Bone marrow (tissue), 2 donors: Measurements from ENCODE around the gene TSSC4.

Source experiments
- DNase-seq, 2 donors: peaks; one replicate each; lab custom pipeline; 2025; lab: John Stamatoyannopoulos, UW

The TSSC4 gene

DNA sequence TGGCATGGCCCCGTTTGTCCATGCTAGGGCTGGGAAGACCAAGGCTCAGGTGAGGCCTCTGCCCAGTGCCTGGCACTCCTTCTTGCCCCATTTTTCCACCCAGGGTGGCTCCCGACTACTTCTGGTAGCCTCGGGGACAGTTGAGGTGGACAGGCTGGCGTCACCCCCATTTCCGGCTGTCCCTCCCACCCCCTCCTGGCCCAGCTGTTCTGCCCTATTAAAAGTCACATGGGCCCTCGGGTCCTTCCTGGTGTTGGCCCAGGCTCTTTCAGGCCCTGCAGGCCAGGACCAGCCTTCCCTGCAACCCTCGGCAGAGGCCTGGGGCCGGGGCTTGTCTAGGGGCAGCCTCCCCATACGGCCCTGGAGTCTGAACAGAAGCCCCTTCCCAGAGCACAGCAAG, 14.0 kb upstream of the TSSC4 start:
- no peak for DNase-seq

DNA sequence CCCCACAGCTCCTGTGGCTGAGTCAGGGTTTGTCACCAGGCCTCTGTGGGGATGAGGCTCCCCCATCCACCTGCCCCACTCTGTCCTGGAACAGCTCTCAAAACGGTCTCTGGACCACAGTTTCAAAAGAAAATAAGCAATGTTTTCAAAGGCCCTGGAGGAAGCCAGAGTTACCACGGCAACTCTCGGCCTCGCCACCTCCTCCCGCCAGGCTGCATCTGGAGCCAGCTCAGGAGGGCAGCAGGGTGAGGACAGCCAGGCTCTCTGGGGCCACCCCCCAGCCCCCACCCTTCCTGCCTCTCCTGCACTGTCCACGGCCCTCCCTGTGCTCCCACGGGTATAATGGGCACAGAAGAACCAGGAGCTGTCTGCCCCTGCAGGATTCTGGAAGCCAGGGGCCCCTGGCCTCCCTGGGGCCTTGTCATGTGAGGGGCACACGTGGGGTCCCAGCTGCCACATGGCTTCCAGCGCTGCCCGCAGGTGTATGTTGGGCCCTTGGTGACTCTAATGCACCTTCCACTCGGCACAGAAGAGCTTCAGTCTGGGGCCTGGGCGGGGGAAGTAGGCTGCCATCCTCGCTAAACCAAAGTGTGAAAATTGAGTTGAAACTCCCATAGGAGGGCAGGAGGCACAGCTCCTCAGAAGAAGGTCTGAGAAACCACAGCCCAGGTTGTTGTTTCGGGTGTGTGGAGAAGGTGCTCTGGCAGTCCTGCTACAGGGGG, 13.1 kb upstream of the TSSC4 start:
- DNase-seq, result no peak

DNA sequence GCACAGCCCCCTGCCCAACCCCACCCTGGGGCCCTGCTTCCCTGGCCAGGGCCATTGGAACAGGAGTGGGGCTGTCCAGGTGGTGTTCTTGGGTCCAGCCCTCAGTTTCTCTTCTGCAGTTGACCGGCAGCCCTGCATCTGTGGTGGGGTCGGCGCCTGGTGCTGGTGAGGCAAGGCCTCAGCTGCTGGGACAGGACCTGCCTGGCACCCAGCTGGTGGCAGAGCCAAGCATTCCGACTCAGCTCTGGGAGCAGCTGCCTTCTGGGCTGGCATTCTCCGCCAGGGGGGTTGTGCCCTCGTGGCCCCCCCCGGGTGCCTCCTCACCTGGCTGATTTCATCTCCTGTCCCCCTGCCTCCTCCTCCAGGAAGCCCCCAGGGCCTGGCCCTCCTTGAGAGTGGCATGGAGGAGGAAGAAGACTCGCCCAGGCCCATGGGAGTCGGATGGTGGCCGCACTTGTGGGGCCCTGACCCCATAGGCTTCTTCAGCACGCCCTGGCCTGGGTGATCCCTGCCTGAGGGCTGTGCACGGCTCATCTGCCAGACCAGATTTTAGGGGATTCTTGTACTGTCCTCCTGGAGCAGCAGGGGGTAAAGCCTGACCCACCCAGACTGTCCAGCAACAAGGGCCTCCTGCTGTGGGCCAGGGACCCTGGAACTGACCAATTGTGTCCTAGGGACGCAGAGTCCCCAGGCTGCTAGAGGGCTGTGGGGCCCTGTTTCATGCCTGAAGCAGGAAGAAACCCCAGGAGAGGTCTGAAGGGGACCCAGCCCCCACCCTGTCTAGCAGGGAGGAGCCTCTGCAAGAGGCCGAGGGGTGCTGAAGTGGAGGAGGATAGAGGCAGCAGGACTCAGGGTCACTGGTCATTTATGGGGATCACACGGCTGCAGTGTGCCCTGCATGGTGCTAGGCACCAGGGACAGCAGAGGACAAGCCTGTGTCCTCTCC, 11.8 kb upstream of the TSSC4 start:
- DNase-seq, result no peak

DNA sequence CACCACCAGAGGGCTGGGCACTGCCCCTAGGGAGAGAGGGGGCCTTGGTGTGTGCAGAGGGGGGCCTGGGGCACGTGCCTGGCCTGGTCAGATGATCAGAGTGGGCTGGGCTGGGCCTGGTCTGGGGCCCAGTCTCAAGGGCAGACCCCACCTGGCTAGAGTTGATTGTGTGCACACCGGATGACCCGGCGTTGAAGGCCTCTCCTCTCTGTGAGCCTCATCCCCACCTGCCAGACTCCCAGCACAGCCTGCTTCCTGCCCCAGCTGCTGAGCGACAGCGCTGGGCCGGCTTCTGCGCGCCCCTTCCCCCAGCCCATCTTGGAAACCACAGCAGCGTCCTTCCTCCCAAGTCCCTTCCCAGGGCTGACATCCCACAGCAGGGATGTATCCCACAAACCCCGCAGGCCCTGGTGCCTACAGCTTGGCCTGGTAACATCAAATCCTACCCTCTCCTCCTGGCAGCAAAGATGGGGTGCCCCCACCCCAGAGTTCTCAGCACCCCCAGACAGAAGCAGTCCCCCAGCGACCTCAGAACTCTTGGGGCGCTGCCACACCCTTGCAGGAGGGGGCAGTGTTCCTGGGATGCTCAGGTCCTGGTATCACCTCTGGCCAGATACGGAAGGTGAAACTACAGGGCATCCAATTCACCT, 11.0 kb upstream of the TSSC4 start:
- DNase-seq, result no peak

DNA sequence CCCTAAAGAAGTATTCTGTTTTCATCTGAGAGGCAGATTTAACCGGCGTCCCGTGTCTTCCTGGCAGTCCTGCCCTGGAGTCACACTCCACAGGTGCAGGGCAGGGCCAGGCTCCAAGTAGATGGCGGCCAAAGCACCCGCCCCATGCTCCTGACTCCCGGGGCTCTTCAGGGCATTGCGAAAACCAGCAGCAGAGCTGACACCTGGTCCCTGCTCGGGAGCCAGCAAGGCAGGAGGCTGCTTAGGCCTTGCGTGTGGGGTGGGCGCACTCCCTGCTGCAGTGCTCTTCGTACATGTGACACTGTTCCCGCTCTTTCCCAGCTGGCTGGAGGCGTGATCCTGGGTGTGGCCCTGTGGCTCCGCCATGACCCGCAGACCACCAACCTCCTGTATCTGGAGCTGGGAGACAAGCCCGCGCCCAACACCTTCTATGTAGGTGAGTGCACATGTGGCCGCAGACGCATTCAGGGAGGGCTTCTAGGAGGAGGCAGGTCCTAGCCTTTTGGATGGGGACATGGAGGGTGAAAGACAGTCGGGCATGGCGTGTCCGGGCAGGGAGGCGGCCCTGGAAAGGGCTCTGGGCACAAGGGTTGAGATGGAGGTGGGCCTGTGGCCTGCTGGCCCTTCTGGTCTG, 10.3 kb upstream of the TSSC4 start:
- no peak for DNase-seq

DNA sequence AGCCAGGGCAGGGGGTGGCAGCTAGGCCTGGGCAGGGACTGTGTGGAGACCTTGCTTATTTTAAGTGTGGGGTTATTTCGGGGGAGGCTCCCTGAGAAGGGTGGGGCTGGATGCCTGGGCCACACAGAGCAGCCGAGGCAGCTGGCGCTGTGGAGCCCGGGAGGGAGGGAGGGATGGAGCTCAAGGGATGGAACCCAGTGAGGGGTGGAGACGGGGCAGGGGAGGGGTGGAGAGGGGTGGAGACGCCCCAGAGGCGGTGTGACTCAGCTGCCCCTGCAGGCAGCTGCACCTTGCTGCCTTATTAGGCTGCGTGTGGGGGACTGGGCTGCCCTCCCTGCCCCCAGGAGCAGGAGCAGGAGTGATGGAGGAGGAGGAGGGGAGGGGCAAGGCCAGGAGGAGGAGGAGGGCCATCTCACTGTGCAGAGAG, 9.8 kb upstream of the TSSC4 start:
- DNase-seq, result no peak

DNA sequence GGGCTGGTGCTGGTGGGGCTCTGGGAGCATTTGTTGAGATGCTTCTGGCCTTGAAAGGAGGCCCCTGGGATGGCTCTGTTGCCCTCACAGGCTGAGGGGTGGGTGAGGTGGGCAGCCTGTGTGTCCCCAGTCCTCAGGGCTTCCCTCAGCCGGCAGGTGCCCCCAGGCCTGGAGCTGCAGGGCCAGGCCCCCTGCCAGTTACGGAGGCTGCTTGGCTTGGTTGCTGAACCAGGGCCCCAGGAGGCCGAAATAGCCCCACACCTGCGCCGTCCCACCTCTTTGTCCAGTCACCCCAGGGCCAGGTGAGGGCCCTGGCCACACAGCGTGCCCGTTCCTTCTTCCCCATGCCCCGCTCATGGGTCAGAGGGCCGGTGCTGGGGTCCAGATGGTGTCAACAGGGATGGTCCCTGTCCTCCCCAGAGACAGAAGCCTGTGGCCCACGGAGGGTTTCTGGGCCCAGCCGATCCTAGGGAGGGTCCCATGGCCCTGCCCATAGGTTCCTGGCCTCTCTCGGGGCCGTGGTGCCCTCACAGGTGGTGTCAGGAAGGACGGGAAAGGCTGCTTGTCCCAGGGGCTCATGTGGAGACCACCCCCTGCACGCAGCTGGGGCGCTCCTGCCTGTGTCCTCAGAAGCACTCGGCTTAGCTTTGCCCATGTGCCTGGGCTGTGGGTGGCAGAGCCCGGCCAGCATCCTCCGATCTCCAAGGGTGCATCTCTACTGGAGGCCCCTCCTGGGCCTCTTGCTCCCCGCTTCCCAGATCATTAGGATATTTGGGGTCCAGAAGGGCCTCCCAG, 9.2 kb upstream of the TSSC4 start:
- DNase-seq, result no peak

DNA sequence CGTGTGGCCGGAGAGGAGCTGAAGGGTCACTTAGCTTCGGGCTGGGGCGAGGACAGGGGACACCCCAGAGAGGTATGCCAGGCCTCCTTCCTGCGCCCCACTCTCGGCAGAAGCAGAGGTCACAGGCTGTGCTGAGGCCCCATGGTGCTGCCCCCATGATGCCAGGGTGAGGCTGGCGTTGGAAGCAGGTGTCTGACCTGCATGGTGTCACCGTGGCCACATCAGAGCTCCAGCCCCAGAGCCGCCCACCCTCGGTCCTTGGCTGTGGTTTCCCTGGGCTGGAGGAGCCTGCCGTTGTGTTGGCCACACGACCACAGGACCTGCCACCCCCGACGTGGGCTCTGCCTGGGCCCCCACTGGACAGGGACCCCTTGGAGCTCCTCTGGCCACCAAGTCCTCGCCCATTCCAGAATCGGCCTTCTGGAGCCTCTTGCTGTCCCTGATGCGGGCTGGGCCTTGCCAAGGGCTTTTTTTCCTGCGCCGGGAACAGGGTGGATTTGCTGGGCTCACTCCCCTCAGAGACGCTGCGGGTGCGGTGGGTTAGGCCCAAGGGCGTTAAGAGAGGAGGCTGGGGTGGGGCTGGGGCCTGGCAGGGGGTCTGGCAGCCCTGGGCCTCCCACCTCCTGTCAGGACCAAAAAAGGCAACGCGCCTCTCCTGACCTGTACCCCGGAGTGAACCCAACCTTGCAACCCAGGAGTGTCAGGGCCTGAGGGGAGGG, 8.2 kb upstream of the TSSC4 start:
- no peak for DNase-seq

DNA sequence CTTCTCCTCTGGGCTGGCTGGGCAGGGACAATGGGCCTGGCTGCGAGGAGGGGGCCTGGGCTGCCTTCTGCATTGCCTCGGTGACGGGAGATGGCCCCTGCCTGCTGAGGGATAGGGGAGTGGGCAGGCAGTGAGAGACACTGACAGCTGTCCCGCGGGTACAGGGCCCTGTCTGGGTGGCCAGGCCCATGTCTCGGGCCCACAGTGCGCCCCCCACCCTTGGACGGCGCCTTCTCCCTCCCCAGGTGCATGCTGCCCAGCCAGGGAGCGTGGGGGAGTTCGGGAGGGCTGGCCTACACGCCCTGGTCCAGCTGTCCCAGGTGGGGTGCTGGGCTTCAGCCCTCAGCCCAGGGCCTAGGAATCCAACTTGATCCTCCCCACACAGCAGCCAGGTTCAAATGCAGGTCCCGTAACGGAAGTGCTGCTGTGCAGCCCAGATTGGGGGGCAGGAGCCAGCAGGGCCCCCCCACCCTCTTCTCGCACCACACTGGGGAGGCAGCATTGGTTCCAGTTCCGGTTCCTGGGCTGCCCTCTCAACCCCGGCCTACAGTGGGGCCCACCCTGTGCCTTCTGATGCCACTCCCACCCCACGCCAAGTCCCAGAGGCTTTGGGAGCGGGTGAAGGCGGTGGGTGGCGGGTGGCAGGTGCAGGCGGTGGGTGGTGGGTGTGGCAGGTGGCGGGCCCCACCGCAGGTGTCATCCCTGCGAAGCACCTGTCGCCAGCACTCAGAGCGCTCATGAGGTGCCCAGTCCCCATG, 7.3 kb upstream of the TSSC4 start:
- no peak for DNase-seq

DNA sequence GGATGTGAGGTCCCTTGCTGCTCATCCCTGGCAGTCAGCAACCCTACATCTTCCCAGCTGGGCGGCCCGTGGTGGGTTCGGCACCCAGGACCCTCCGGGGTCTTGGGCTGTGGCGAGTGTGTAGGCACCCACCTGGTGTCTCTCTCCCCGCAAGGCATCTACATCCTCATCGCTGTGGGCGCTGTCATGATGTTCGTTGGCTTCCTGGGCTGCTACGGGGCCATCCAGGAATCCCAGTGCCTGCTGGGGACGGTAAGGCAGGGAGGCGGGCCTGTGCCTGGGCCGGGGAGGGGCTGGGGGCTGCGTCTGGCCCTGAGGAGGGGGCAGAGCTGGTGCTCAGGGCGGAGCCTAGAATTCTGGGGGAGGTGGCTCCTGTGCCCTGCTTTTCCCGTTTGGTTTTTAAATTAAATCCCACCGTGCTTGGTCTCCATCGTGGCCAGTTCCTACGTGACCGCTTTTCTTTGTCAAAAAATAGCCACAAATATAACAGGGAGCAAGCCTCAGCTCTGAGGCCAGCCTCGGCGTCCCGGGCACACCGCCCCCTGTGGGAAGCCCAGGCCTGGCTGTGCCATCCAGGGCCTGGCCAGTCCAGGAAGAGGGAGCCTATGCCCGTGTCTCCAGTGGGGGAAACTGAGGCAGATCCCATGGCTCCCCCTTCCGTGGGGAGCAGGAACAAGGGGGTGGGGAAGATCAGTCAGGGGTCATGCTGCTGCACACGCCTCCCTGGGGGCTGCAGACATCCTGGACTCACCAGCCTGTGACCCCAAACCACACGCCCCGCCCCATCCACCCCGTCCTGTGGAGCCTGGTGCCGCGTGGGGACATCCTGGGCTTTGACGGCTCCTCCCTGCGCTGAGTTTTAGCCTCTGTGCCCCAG, 6.4 kb upstream of the TSSC4 start:
- no peak for DNase-seq

DNA sequence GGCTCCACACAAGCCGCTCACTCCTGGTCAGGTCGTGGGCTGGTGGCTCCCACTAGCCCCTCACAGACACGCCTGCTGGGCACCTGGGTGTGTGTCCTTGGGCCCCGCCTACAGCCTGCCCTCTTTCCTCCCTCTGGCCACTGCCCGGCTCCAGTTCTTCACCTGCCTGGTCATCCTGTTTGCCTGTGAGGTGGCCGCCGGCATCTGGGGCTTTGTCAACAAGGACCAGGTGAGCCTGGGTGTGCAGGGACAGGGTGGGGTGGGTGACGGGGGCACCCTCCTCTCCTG, 5.8 kb upstream of the TSSC4 start:
- DNase-seq, result no peak

DNA sequence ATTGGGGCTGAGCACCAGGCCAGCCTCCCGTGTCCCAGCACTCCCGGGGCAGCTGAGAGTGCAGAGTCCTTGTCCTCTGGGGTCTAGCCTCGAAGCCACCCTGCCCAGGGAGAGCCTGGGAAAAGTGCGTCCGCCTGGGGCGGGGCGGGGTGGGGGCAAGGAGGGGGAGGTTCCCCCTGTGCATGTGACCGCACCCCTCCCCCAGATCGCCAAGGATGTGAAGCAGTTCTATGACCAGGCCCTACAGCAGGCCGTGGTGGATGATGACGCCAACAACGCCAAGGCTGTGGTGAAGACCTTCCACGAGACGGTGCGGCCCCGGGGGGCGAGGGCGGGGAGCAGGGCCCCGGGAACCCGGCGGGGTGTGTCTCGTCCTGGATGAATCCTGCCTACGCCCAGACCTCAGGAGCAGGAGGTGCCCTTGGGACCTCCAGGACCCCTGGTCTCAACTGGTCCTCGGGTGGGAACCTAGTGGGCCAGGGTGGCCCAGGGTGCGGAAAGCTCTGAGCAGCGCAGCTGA, 5.3 kb upstream of the TSSC4 start:
- DNase-seq, result no peak

DNA sequence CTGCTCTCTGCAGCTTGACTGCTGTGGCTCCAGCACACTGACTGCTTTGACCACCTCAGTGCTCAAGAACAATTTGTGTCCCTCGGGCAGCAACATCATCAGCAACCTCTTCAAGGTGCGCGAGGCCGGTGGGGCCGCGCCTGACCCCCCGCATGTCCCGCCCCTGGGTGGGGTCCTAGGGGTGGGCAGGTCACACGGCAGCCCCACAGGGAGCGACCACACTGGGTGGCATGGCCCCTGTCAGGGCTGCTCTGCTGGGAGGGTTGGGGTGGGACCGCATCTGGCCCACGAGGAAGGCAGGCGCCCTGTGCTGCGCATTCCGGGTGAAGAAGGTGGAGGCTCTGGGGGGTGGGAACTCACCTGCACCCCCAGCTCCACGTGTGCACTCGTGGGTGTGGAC, 4.7 kb upstream of the TSSC4 start:
- DNase-seq, result no peak

DNA sequence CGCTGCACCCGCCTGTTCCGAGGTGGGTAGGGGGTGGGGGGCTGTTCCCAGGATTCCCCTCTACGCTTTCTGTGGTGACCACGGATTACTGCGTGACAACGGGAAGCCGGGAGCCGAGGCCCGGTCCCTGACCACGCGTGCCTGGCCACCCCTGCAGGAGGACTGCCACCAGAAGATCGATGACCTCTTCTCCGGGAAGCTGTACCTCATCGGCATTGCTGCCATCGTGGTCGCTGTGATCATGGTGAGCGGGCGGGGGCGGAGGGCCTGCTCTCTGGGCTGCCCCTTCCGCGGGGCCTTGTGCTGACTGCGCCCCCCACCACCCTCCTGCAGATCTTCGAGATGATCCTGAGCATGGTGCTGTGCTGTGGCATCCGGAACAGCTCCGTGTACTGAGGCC, 4.1 kb upstream of the TSSC4 start:
- no peak for DNase-seq

DNA sequence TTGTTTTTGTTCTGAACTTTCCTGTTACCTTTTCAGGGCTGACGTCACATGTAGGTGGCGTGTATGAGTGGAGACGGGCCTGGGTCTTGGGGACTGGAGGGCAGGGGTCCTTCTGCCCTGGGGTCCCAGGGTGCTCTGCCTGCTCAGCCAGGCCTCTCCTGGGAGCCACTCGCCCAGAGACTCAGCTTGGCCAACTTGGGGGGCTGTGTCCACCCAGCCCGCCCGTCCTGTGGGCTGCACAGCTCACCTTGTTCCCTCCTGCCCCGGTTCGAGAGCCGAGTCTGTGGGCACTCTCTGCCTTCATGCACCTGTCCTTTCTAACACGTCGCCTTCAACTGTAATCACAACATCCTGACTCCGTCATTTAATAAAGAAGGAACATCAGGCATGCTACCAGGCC, 3.5 kb upstream of the TSSC4 start:
- DNase-seq, result no peak

DNA sequence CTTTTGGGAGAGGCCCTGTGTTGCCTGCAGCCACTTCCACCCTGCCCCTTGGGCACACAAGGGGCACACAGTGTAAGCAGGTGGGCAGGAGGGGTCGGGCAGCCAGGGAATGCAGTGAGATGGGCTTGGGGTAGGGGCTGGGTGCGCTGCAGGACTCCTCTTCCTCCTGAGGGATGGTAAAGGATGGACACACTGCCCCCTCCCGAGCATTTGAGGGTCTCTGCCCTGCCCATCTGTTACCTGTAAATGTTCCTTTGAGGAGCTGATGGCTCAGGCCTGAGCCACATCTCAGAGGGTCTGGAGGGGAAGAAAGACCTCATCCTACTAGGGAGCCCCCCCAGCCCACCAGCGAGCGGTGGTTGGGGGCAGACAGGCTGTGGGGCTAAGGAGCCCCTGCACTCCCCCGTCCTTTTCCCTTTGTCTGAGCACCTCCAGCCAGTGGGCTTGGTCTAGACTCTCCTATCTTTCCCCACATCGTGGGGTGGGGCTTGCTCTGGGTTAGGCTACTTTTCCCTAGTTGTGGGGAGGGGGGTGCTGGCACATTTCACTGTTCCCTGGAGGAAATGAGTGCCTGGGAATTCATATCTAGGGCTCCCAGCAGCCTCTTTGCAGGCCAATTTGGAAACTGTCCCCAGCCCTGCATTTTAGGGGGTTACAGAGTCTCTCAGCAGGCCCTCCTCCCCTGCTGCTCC, 1.7 kb upstream of the TSSC4 start:
- DNase-seq, result no peak

DNA sequence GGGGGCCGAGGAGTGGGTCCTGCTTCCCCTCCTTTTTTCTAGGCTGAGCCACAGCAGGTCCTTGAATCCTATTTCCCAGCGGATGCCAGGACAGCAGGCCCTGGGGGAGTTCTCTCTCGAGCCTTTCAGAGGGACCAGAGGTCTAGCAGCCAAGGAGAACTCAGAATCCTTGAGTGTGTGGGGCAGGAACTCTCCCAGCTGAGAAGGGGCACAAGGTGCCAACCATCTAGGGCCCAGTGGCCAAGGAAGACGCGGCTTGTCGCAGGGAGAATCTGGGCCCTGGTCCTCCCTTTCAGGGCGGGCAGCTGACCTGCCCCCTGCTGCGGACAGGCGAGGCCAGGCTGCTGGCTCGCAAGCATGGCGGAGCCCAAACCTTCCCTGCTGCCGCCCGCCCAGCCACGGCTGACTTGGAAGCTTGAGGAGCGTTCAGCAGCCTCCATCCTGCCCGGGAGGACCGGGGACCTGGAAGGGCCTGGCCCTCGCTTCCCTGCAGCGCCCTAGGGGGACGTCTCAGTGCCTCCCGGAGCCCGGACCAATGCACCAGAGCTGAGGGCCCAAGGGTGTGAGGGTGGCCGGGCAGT, 972 bp upstream of the TSSC4 start:
- no peak for DNase-seq
